NCI-H2107 (cell line): ENCODE measurements around the gene ZNF728.
"Not testable (repeated sequence)": the region's sequence is repeated elsewhere in the genome, so short reads cannot be mapped to it uniquely, and the experiment has no call there.

Experiments
- DNase-seq: peaks from one replicate; lab custom pipeline; 2025; lab: John Stamatoyannopoulos, UW

The ZNF728 gene

GRCh38 chr19:23002690-23003422, at the start of gene ZNF728:
ZNF728 (minus strand) TSS chr19:23003176; CDS start chr19:23003030, 146 bp downstream.
- DNase-seq = no peak

DNA sequence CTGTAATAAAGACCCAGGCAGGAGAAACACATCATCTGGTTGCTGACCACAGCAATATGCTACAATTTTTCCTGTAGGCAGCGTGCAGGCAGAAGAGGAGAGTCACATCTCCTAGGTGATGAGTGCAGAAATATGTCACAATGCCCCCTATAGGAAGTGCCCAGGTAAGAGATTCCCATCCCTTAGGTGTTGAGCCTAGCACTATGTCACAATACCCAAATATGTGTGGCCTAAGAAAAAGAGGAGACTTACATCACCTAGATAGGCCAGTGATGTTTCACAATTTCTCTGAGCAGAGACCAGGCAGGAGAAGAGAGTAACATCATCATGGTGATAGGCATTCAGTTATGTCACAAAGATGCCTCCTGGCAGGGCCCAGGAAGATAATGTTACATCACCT, 49.4 kb upstream of the ZNF728 start:
- DNase-seq = no peak

DNA sequence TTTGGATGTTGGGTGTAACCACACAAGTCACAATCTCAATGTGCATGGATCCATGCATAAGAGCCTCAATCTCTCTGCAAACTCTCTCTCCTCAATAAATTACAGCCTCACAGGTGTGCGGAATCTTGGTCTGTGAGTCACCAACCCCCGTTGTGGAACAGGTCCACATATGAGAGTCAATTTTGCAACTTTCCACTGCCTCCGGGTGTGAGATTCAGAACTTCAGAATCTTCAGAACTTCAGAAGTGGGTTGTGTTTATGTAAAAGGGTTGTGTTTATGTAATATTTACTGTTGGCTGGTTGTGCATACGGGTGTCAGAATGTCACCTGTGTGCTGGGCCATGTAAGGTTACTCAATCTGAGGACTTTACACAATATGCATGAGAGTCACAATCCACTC, 46.3 kb upstream of the ZNF728 start:
- DNase-seq = no peak

DNA sequence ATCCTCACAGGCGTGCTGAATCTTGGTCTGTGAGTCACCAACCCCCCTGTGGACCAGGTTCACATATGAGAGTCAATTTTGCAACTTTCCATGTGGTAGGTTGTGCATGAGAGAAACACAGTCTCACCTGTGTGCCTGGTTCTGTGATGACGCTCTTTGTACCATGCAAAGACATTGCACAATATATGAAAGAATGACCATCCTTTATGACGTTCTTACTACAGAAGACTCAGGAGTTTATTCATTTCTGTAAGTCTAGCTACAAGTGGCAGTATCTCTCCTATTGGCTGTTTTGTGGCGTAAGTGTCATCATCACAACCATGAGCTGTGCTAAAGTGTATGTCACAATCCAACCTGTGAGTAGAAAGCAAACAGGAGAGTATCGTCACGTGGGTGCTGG, 43.8 kb upstream of the ZNF728 start:
- DNase-seq = no peak

DNA sequence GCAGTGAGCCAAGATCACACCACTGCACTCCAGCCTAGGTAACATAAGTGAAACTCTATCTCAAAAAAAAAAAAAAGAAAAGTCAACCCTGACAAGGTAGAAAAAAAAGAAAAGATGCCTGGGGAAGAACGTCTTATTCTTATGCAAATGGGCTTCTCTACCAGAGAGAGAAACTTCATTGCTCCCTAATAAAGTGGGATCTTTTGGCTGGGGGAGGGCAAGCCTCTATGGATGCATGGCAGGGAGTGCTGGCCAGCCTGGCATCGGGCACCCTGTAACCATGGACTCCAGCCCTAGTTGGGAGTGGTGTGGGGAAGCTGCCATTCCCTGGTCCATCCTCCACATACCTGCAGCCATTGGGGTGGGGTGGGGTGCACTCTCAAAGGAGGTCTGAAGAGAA, 30.7 kb upstream of the ZNF728 start:
- DNase-seq = no peak

DNA sequence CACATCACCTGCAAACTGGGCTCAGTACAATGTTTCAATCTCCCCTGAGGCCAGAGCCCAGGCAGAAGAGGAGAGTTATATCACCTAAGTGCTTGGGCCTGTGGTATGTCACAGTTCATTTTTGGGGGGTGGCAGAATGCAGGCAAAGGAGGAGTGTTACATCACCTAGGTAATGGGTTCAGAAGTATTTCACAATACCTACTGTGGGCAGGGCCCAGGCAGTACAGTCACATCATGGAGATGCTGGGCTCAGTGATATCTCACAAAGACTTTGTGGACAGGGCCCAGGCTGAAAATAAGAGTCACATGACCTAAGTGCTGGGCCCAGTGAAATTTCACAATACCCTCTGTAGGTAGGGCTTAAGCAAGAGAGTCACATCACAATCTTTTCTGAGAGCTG, 12.7 kb upstream of the ZNF728 start:
- DNase-seq = no peak

DNA sequence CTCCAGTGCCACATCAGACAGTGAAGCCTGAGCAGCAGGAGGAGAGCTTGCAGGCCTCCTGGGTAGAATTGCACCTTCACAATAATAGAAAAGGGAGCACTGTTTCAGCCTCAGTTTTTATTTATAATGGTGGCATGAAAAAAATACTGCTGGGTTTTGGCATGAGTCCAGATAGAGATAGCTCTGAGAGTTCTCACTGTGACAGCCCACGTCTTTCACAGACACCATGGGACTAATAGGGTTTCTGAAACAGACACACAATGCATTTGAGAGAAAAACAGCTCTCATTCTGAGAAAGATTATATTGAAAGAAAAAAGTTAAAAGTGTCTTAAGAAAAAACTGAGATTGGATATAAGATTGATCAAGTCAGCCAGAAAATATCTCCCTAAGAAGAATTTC, 8.0 kb downstream of the ZNF728 start:
- not testable (repeated sequence) for DNase-seq

- no peak for DNase-seq
Measured at GRCh38 chr19:22976248-22976647, 26.7 kb downstream of the ZNF728 start.

DNA sequence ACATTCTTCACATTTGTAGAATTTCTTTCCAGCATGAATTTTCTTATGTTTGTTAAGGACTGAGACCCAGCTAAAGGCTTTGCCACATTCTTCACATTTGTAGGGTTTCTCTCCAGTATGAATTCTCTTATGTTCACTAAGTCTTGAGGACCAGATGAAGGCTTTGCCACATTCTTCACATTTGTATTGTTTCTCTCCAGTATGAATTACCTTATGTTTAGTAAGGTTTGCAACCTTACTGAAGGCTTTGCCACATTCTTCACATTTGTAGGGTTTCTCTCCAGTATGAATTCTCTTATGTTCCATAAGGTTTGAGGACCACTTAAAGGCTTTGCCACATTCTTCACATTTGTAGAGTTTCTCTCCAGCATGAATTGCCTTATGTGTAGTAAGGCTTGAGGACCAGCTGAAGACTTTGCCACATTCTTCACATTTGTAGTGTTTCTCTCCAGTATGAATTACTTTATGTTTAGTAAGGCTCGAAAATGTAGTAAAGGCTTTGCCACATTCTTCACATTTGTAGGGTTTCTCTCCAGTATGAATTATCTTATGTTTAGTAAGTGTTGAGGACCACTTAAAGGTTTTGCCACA, 27.3 kb downstream of the ZNF728 start:
- DNase-seq = not testable (repeated sequence)

DNA sequence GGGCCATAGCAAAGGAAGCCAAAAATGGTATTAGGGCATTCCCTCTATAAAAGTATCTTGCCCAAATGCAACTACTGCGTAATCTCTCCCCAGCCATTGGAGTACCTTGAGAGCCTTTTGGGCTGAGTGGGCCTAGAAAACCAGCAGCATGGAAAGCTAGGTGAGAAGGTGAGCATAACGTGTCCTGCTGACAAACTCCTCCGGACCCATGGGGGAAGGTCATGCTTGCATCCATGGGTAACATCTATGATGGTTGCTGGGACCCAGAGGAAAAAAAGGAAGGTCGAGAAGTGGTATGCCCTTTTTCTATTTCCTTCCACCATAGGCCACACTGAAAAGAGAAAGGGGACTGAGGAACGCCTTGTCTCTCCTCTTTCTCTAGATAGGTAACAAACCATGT, 57.4 kb downstream of the ZNF728 start:
- DNase-seq = no peak

- no peak for DNase-seq
Measured at GRCh38 chr19:22935151-22935550, 67.8 kb downstream of the ZNF728 start.

- DNase-seq = not testable (repeated sequence)
Measured at GRCh38 chr19:22927576-22927975, 75.4 kb downstream of the ZNF728 start.

GRCh38 chr19:22925181-22925580, 77.8 kb downstream of the ZNF728 start:
- DNase-seq = not testable (repeated sequence)
